GM23248 (cell line): ENCODE results near the gene UBXN11. TPM values are rescaled to one million over a fixed set of nuclear protein-coding genes. Genes with fewer than 3 reads are reported as not detected.

Experiments used
- DNase-seq: peaks from one replicate; pipeline ENCODE4 v3.0.0-alpha.2; 2015
- H2AFZ ChIP-seq: fragments of 200-600 bp; sonication (generic); 2 replicates; pipeline ENCODE4 v1.6.1; 2016; ENCODE audit warnings: antibody characterized with exemption
- H3F3A ChIP-seq: fragments of 200-600 bp; sonication (generic); 2 replicates; pipeline ENCODE4 v1.6.1; 2016; ENCODE audit warnings: mild to moderate bottlenecking, antibody characterized with exemption, mixed run types; ENCODE audit not compliant: insufficient read depth
- H3K27ac ChIP-seq: fragments of 200-600 bp; sonication (generic); 2 replicates; pipeline ENCODE4 v1.5.1; 2016; ENCODE audit warnings: mild to moderate bottlenecking
- H3K27me3 ChIP-seq: fragments of 200-600 bp; sonication (generic); replicated peaks from 2 replicates; pipeline ENCODE4 v1.6.1; 2016; ENCODE audit warnings: mild to moderate bottlenecking; ENCODE audit not compliant: insufficient read depth
- H3K36me3 ChIP-seq: fragments of 200-600 bp; sonication (generic); 2 replicates; pipeline ENCODE4 v1.6.1; 2016; ENCODE audit warnings: low read depth, mild to moderate bottlenecking
- H3K4me1 ChIP-seq: fragments of 200-600 bp; sonication (generic); 2 replicates; pipeline ENCODE4 v1.6.1; 2016; ENCODE audit warnings: mild to moderate bottlenecking; ENCODE audit not compliant: insufficient read depth
- H3K4me2 ChIP-seq: fragments of 200-600 bp; sonication (generic); one replicate; pipeline ENCODE4 v1.6.1; 2016; ENCODE audit warnings: mild to moderate bottlenecking; ENCODE audit not compliant: unreplicated experiment
- H3K4me3 ChIP-seq: fragments of 200-600 bp; sonication (generic); 2 replicates; pipeline ENCODE4 v1.5.1; 2016; ENCODE audit warnings: mild to moderate bottlenecking
- H3K79me2 ChIP-seq: fragments of 200-600 bp; sonication (generic); 2 replicates; pipeline ENCODE4 v1.6.1; 2016; ENCODE audit warnings: mild to moderate bottlenecking; ENCODE audit not compliant: insufficient read depth
- H3K9ac ChIP-seq: fragments of 200-600 bp; sonication (generic); 2 replicates; pipeline ENCODE4 v1.6.1; 2016; ENCODE audit warnings: mild to moderate bottlenecking
- H3K9me2 ChIP-seq: fragments of 200-600 bp; sonication (generic); 2 replicates; pipeline ENCODE4 v1.6.1; 2016; ENCODE audit warnings: mixed run types, mild to moderate bottlenecking, moderate library complexity; ENCODE audit not compliant: insufficient read depth
- H3K9me3 ChIP-seq: fragments of 200-600 bp; sonication (generic); one replicate; pipeline ENCODE4 v1.6.1; 2017; ENCODE audit warnings: low read depth
- H4K20me1 ChIP-seq: fragments of 200-600 bp; sonication (generic); 2 replicates; pipeline ENCODE4 v1.6.0; 2016; ENCODE audit not compliant: insufficient read depth
- EZH2 ChIP-seq: fragments of 200-600 bp; sonication (generic); IDR thresholded peaks from 2 replicates; pipeline ENCODE4 v1.6.1; 2018; ENCODE audit warnings: antibody characterized with exemption, mild to moderate bottlenecking; ENCODE audit not compliant: insufficient read depth, poor library complexity, severe bottlenecking
- EZH2phosphoT487 ChIP-seq: fragments of 200-600 bp; sonication (generic); IDR thresholded peaks from 2 replicates; pipeline ENCODE4 v1.6.1; 2018; ENCODE audit warnings: antibody characterized with exemption, moderate library complexity, mild to moderate bottlenecking, low read depth; ENCODE audit not compliant: insufficient read depth
- WGBS, 2 experiments: methylation state at CpG; one replicate each; pipeline ENCODE4 v1.1.6; 2015 to 2017; ENCODE audit warnings: low lambda C conversion rate in 2 of 2, low coverage in 1 of 2; ENCODE audit errors: missing lambda C conversion rate in 2 of 2; 5-methylcytosine and 5-hydroxymethylcytosine counted together
- in situ Hi-C: fragments of 300-500 bp; cut with MboI; formaldehyde crosslinking; loops from 2 replicates; pipeline ENCODE4 v1.15.0; 2020
- polyA plus RNA-seq: library from polyadenylated mRNA; unstranded; fragments of >200 nt; fragmentation: Nextera tagmentation; extraction: Ambion mirVana; gene quantifications from 2 replicates; pipeline ENCODE4 v1.2.1, GENCODE V29; 2016
- total RNA-seq: library from RNA; depleted of rRNA; stranded (reverse); fragments of >200 nt; shearing (Covaris generic); gene quantifications from 2 replicates; pipeline ENCODE4 v1.2.3, GENCODE V29; 2014

Gene UBXN11
- total and polyA plus RNA-seq, 2 experiments from 2014 or later = 5.8 to 12.7 TPM

- H3K9me2 ChIP-seq = no peaks in the 10 kb centered on the region
- no peak overlapping the region for H2AFZ ChIP-seq
- no peak overlapping the region for H3K4me3 ChIP-seq
- H3F3A ChIP-seq = no peaks in the 10 kb centered on the region
- no peaks in the 10 kb centered on the region for H3K79me2 ChIP-seq
- in situ Hi-C loops = no loop called here
- no peak for DNase-seq
- no peak overlapping the region for H3K27ac ChIP-seq
- no peaks in the 10 kb centered on the region for H3K9me3 ChIP-seq
- no peaks in the 10 kb centered on the region for H3K36me3 ChIP-seq
- H3K27me3 ChIP-seq = no peaks in the 10 kb centered on the region
- no peak overlapping the region for H3K4me2 ChIP-seq
- TF ChIP-seq EZH2 = no peak
- no peak for TF ChIP-seq EZH2phosphoT487
- no peak overlapping the region for H3K9ac ChIP-seq
- no peaks in the 10 kb centered on the region for H4K20me1 ChIP-seq
- peaks cover 9% of the 10 kb centered on the region for H3K4me1 ChIP-seq
- WGBS, 2 experiments = 89 to 92% methylated on average over 2 of the region's 2 CpGs
Observed at GRCh38 chr1:26323382-26323781, 16.9 kb upstream of the UBXN11 start.

GRCh38 chr1:26322042-26322331, 15.6 kb upstream of the UBXN11 start:
- H3K79me2 ChIP-seq = no peaks in the 10 kb centered on the region
- no peak overlapping the region for H3K27ac ChIP-seq
- no peaks in the 10 kb centered on the region for H3K9me2 ChIP-seq
- DNase-seq = no peak
- no peaks in the 10 kb centered on the region for H3K36me3 ChIP-seq
- H4K20me1 ChIP-seq = no peaks in the 10 kb centered on the region
- no peaks in the 10 kb centered on the region for H3K9me3 ChIP-seq
- H3K4me1 ChIP-seq = peaks cover 10% of the 10 kb centered on the region
- TF ChIP-seq EZH2 (no peak), EZH2phosphoT487 (no peak)
- H3K4me3 ChIP-seq = no peak overlapping the region
- H2AFZ ChIP-seq = peak overlapping the region; percentile 85
- in situ Hi-C loops = no loop called here
- WGBS, 2 experiments = 28 to 46% methylated on average over 10 of the region's 10 CpGs
- no peak overlapping the region for H3K4me2 ChIP-seq
- no peak overlapping the region; the same call in 1 of the 2 replicates for H3K9ac ChIP-seq
- H3K27me3 ChIP-seq = no peaks in the 10 kb centered on the region
- H3F3A ChIP-seq = no peaks in the 10 kb centered on the region

- in situ Hi-C loops = no loop called here
- H3K4me2 ChIP-seq = peak overlapping the region; percentile 33
Observed at GRCh38 chr1:26321315-26322041, 15.0 kb upstream of the UBXN11 start.

GRCh38 chr1:26320896-26321295, 14.5 kb upstream of the UBXN11 start:
- H3K27ac ChIP-seq = no peak overlapping the region
- in situ Hi-C loops = no loop called here
- no peaks in the 10 kb centered on the region for H3K9me3 ChIP-seq
- no peak for TF ChIP-seq EZH2
- no peak for TF ChIP-seq EZH2phosphoT487
- no peaks in the 10 kb centered on the region for H3F3A ChIP-seq
- no peak for DNase-seq
- H3K9me2 ChIP-seq = no peaks in the 10 kb centered on the region
- peak overlapping the region; percentile 33 for H3K4me2 ChIP-seq
- no peaks in the 10 kb centered on the region for H3K79me2 ChIP-seq
- H2AFZ ChIP-seq = peak overlapping the region; percentile 85
- H3K36me3 ChIP-seq = no peaks in the 10 kb centered on the region
- no peaks in the 10 kb centered on the region for H3K27me3 ChIP-seq
- no peaks in the 10 kb centered on the region for H4K20me1 ChIP-seq
- peak overlapping the region; percentile 61; the same call in 1 of the 2 replicates for H3K9ac ChIP-seq
- peaks cover 10% of the 10 kb centered on the region for H3K4me1 ChIP-seq
- H3K4me3 ChIP-seq = no peak overlapping the region
- 41 to 50% methylated on average over 2 of the region's 2 CpGs for WGBS, 2 experiments

More at GRCh38 chr1:26321315-26322041, 15.0 kb upstream of the UBXN11 start:
- H3K4me1 ChIP-seq = peaks cover 10% of the 10 kb centered on the region
- H3K27ac ChIP-seq = no peak overlapping the region
- no peaks in the 10 kb centered on the region for H3K9me3 ChIP-seq
- H3K9me2 ChIP-seq = no peaks in the 10 kb centered on the region
- no peak overlapping the region for H3K4me3 ChIP-seq
- TF ChIP-seq EZH2 = no peak
- no peak for TF ChIP-seq EZH2phosphoT487
- H3K36me3 ChIP-seq = no peaks in the 10 kb centered on the region
- peak overlapping the region; percentile 61 for H3K9ac ChIP-seq
- H3K79me2 ChIP-seq = no peaks in the 10 kb centered on the region
- H2AFZ ChIP-seq = peak overlapping the region; percentile 85
- WGBS, 2 experiments = 7 to 9% methylated on average over 16 of the region's 16 CpGs
- H3K27me3 ChIP-seq = no peaks in the 10 kb centered on the region
- no peaks in the 10 kb centered on the region for H4K20me1 ChIP-seq
- DNase-seq = peak; percentile 91
- H3F3A ChIP-seq = no peaks in the 10 kb centered on the region
